ENCODE data around the gene GPC6.
"Not testable (repeated sequence)": the region's sequence is repeated elsewhere in the genome, so short reads cannot be mapped to it uniquely, and the experiment has no call there.

Gene GPC6

GRCh38 chr13:94201022-94201421, 974.4 kb downstream of the GPC6 start:
- TF ChIP-seq, protein P1, sequence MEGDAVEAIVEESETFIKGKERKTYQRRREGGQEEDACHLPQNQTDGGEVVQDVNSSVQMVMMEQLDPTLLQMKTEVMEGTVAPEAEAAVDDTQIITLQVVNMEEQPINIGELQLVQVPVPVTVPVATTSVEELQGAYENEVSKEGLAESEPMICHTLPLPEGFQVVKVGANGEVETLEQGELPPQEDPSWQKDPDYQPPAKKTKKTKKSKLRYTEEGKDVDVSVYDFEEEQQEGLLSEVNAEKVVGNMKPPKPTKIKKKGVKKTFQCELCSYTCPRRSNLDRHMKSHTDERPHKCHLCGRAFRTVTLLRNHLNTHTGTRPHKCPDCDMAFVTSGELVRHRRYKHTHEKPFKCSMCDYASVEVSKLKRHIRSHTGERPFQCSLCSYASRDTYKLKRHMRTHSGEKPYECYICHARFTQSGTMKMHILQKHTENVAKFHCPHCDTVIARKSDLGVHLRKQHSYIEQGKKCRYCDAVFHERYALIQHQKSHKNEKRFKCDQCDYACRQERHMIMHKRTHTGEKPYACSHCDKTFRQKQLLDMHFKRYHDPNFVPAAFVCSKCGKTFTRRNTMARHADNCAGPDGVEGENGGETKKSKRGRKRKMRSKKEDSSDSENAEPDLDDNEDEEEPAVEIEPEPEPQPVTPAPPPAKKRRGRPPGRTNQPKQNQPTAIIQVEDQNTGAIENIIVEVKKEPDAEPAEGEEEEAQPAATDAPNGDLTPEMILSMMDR (IDR thresholded peaks at IDR 0.05; ENCODE audit: extremely low read depth, insufficient read depth, missing control alignments), result no peak
- in situ Hi-C loops (cut with MboI; ENCODE audit: low pct_unique_long_range_greater_than_20kb, low sequenced_read_pairs, unreplicated experiment), result no loop called here

DNA sequence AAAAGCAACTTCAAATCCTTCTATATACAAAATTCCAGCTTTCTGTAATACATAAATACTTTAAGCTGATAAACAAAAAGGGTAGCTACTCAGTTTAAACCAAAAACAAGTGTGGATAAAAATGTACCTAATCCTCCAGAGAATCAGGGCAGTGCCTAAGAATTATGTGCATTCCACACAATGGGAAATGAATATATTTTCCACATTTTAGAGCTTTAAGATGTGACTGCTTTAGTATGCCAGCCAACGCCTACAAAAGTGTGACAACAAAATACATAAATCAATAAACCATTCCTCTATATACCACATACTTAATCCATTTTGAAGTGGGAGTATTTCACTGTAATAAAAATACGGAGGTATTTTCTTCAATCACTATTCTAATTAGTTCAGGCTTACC, 977.6 kb downstream of the GPC6 start:
- in situ Hi-C loops (cut with MboI; ENCODE audit: low pct_unique_long_range_greater_than_20kb, low sequenced_read_pairs, unreplicated experiment), result no loop called here
- TF ChIP-seq, protein P1 (IDR thresholded peaks at IDR 0.05; ENCODE audit: extremely low read depth, insufficient read depth, missing control alignments), result no peak
- DNase-seq (ENCODE audit: low spot score), result no peak

More at GRCh38 chr13:94201022-94201421, 974.4 kb downstream of the GPC6 start:
- DNase-seq (ENCODE audit: low spot score), result no peak

DNA sequence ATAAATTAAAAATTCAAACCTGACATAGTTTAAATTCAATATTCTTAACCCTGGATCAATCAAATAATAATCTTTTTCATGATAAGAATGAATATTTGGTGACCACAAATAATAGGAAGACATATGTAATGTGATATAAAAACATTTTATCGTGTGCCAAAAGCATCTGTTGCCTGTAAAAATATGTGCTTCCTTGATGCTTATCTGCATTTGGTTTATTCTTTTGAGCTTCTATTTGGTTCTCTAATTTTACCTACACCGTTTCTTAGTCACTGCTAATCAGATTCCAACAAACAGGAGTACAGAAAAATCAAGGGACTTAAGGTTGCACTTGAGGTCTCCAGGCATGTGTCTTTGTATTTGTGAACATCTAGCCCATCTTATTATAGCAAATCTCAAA, 978.3 kb downstream of the GPC6 start:
- DNase-seq (ENCODE audit: low spot score), result no peak
- in situ Hi-C loops (cut with MboI; ENCODE audit: low pct_unique_long_range_greater_than_20kb, low sequenced_read_pairs, unreplicated experiment), result no loop called here
- TF ChIP-seq, protein P1 (IDR thresholded peaks at IDR 0.05; ENCODE audit: extremely low read depth, insufficient read depth, missing control alignments), result no peak

- no peak for DNase-seq (ENCODE audit: low spot score)
- TF ChIP-seq, protein P1 (IDR thresholded peaks at IDR 0.05; ENCODE audit: extremely low read depth, insufficient read depth, missing control alignments), result no peak
- in situ Hi-C loops (cut with MboI; ENCODE audit: low pct_unique_long_range_greater_than_20kb, low sequenced_read_pairs, unreplicated experiment), result no loop called here
Measured at GRCh38 chr13:94205896-94206295, 979.3 kb downstream of the GPC6 start.

DNA sequence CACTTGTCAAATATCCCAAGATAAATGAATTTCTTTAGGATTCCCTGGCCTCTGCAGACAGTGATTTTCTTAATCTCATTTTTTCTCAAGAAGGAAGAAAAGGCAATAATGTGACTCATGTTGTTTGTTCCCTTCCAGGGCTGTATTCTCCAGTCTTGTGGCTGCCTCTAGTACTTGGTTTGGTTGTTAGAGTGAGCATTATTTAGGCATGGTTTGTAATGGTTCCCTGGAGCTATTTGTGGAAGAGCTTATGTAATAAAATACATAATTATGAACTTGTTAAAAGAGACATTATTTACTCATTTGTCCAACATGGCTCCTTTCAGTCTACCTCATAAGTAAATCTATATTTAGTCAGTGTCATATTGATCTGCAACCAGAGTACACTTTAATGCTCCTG, 982.5 kb downstream of the GPC6 start:
- no peak for DNase-seq (ENCODE audit: low spot score)
- TF ChIP-seq, protein P1 (IDR thresholded peaks at IDR 0.05; ENCODE audit: extremely low read depth, insufficient read depth, missing control alignments), result no peak
- in situ Hi-C loops (cut with MboI; ENCODE audit: low pct_unique_long_range_greater_than_20kb, low sequenced_read_pairs, unreplicated experiment), result no loop called here

GRCh38 chr13:94209913-94210312, 983.3 kb downstream of the GPC6 start:
- DNase-seq (ENCODE audit: low spot score); in situ Hi-C loops (cut with MboI; ENCODE audit: low pct_unique_long_range_greater_than_20kb, low sequenced_read_pairs, unreplicated experiment): not testable (repeated sequence)

GRCh38 chr13:94210816-94211215, 984.2 kb downstream of the GPC6 start:
- DNase-seq (ENCODE audit: low spot score), result no peak
- in situ Hi-C loops (cut with MboI; ENCODE audit: low pct_unique_long_range_greater_than_20kb, low sequenced_read_pairs, unreplicated experiment), result no loop called here
- TF ChIP-seq, protein P1 (IDR thresholded peaks at IDR 0.05; ENCODE audit: extremely low read depth, insufficient read depth, missing control alignments), result no peak
